K562 (cell line): ENCODE measurements around the gene MEX3A. TPM values are rescaled to one million over a fixed set of nuclear protein-coding genes. Genes with fewer than 3 reads are reported as not detected.

Experiments used
- BHLHE40 ChIP-seq: IDR thresholded peaks from 2 replicates; pipeline ENCODE4 v1.6.1; 2011; ENCODE audit warnings: low read length, improper control_type of control experiment
- FIP1L1 ChIP-seq: fragments of 200-400 bp; formaldehyde crosslinking; IDR thresholded peaks from 2 replicates; pipeline ENCODE4 v1.6.1; 2018; ENCODE audit warnings: mild to moderate bottlenecking, low read depth, low read length; ENCODE audit not compliant: poor library complexity, severe bottlenecking
- HDAC3 ChIP-seq: fragments of 450-650 bp; IDR thresholded peaks from 2 replicates; pipeline ENCODE4 v1.6.1; 2018; ENCODE audit warnings: borderline replicate concordance, mild to moderate bottlenecking, moderate library complexity; ENCODE audit not compliant: partially characterized antibody
- MBD1 ChIP-seq: fragments of 250-450 bp; sonication (Bioruptor Pico); IDR thresholded peaks from 2 replicates; pipeline ENCODE4 v1.8.0; 2022; ENCODE audit warnings: inconsistent platforms
- MCM2 ChIP-seq: fragments of 450-650 bp; IDR thresholded peaks from 2 replicates; pipeline ENCODE4 v1.6.1; 2017; ENCODE audit warnings: low read depth, mild to moderate bottlenecking
- MGA ChIP-seq: fragments of 450-650 bp; IDR thresholded peaks from 2 replicates; pipeline ENCODE4 v1.6.1; 2016; ENCODE audit warnings: mild to moderate bottlenecking, moderate library complexity
- MNT ChIP-seq, 2 experiments: fragments of 450-650 bp; conservative IDR thresholded peaks; 2 replicates each; pipeline ENCODE4 v1.6.1; 2017; ENCODE audit warnings: mild to moderate bottlenecking in 2 of 2, moderate library complexity in 2 of 2
- NFE2 ChIP-seq: IDR thresholded peaks from 2 replicates; pipeline ENCODE4 v1.6.1; 2014; ENCODE audit warnings: antibody characterized with exemption, low read depth
- NFE2L1 ChIP-seq: fragments of 450-650 bp; IDR thresholded peaks from 2 replicates; pipeline ENCODE4 v1.6.1; 2016; ENCODE audit warnings: missing genetic modification characterization, low read depth, mild to moderate bottlenecking, missing compliant biosample characterization, moderate library complexity, borderline replicate concordance
- POLR2AphosphoS2 ChIP-seq: IDR thresholded peaks from 2 replicates; pipeline ENCODE4 v1.6.1; 2012; ENCODE audit warnings: low read length, improper control_type of control experiment
- RCOR1 ChIP-seq, 2 experiments: IDR thresholded peaks; 2 replicates each; pipeline ENCODE4 v1.6.1; 2012; ENCODE audit warnings: low read depth in 2 of 2, low read length in 2 of 2, borderline replicate concordance in 1 of 2, improper control_type of control experiment in 1 of 2
- TOE1 ChIP-seq, 2 experiments: fragments of 450-650 bp in 1 of 2; sonication (generic) in 1 of 2; formaldehyde crosslinking in 1 of 2; IDR thresholded peaks; 2 replicates each; pipeline versions ENCODE4 v1.7.1 to v1.8.0; 2016 to 2022; ENCODE audit warnings: borderline replicate concordance in 2 of 2, mild to moderate bottlenecking in 2 of 2, antibody characterized with exemption in 1 of 2, inconsistent platforms in 1 of 2, low read depth in 1 of 2, missing genetic modification reagents in 1 of 2, moderate library complexity in 1 of 2
- ZNF316 ChIP-seq: fragments of 450-650 bp; IDR thresholded peaks from 2 replicates; pipeline ENCODE4 v1.6.1; 2016
- polyA plus RNA-seq, 8 experiments: library from polyadenylated mRNA; depleted of rRNA in 4 of 8; stranded (reverse) in 5 of 8; unstranded in 3 of 8; fragments of >200 nt; fragmentation: Nextera tagmentation in 2 of 8; fragmentation: Illumina TruSeq in 1 of 8; extraction: Ambion mirVana in 2 of 8; extraction: Trizol in 1 of 8; gene quantifications; 2 replicates each; pipeline versions ENCODE4 v1.2.1 to v1.2.3, GENCODE V29; 2011 to 2014; ENCODE audit warnings: inconsistent platforms in 1 of 8, missing spikeins in 1 of 8
- total RNA-seq, 7 experiments: library from RNA; depleted of rRNA in 6 of 7; stranded (reverse); fragments of >200 nt in 6 of 7; fragmentation: Illumina TruSeq in 2 of 7; extraction: Trizol in 2 of 7; gene quantifications; 2 replicates each; pipeline versions ENCODE4 v1.2.1 to v1.2.3, GENCODE V29; 2011 to 2021; ENCODE audit warnings: low replicate concordance in 1 of 7

Gene MEX3A
- total and polyA plus RNA-seq, 9 of the 15 experiments (the other 6 are each of a cell fraction or from before 2014, with no cell fraction given), result 0.36 to 13.7 (median 5.2) TPM

- TF ChIP-seq FIP1L1 (no peak), MNT (conservative IDR thresholded peaks at IDR 0.05) (no peak), NFE2L1 (tag) (peak; percentile 36; the same call in 1 of the 2 replicates), RCOR1 (IDR thresholded peaks at IDR 0.05; ENCODE audit: borderline replicate concordance in 1 of 2, low read depth in 2 of 2, low read length in 2 of 2) (no peak), HDAC3 (no peak), MBD1 (CRISPR knock-in tag) (no peak), BHLHE40 (no peak), MGA (no peak), MCM2 (no peak), NFE2 (peak; percentile 53; the same call in 1 of the 2 replicates), ZNF316 (0 out of 2 replicates have a peak, but pooled peaks have one; percentile 15), POLR2AphosphoS2 (no peak), TOE1 (IDR thresholded peaks at IDR 0.05; ENCODE audit: borderline replicate concordance) (no peak), TOE1 (CRISPR knock-in tag; IDR thresholded peaks at IDR 0.05; ENCODE audit: borderline replicate concordance, low read depth) (no peak)
These were observed 25.8 kb upstream of the MEX3A start (continued) for GRCh38 chr1:156108057-156108456.
